HG03439 (cell line): ENCODE results near the gene MON1A.

ENCODE experiments used
- ATAC-seq: cut with Tn5 transposase; IDR thresholded peaks from one replicate; pipeline ENCODE4 v1.9.1; 2021; ENCODE audit warnings: mild to moderate bottlenecking, moderate library complexity; ENCODE audit not compliant: unreplicated experiment

Gene MON1A

GRCh38 chr3:49896345-49896744 lies 33.3 kb downstream of the MON1A start:
- ATAC-seq: no peak

- no peak for ATAC-seq
Measured at GRCh38 chr3:49895791-49896190, 33.8 kb downstream of the MON1A start.

- ATAC-seq: no peak
Measured at GRCh38 chr3:49889296-49889695, 40.3 kb downstream of the MON1A start.

- no peak for ATAC-seq
Measured at GRCh38 chr3:49886922-49887265, 42.7 kb downstream of the MON1A start.

- ATAC-seq: no peak
Measured at GRCh38 chr3:49883998-49884397, 45.6 kb downstream of the MON1A start.

- no peak for ATAC-seq
Measured at GRCh38 chr3:49882166-49882565, 47.4 kb downstream of the MON1A start.

- ATAC-seq: no peak
Measured at GRCh38 chr3:49880581-49881315, 48.9 kb downstream of the MON1A start.

- no peak for ATAC-seq
Measured at GRCh38 chr3:49879721-49880120, 49.9 kb downstream of the MON1A start.

- no peak for ATAC-seq
Measured at GRCh38 chr3:49878686-49879085, 50.9 kb downstream of the MON1A start.

- ATAC-seq: no peak
Measured at GRCh38 chr3:49877716-49878115, 51.9 kb downstream of the MON1A start.

GRCh38 chr3:49876567-49876966 lies 53.0 kb downstream of the MON1A start:
- ATAC-seq: no peak

- ATAC-seq: no peak
Measured at GRCh38 chr3:49873623-49874022, 56.0 kb downstream of the MON1A start.

- ATAC-seq: no peak
Measured at GRCh38 chr3:49872801-49873281, 56.8 kb downstream of the MON1A start.

- no peak for ATAC-seq
Measured at GRCh38 chr3:49871531-49872153, 58.0 kb downstream of the MON1A start.

GRCh38 chr3:49869525-49870126 lies 60.0 kb downstream of the MON1A start, which contains the start of gene CAMKV:
CAMKV (minus strand) TSS chr3:49869906; CDS start chr3:49862388, 7,518 bp downstream.
- no peak for ATAC-seq

GRCh38 chr3:49868862-49869466 lies 60.6 kb downstream of the MON1A start:
- ATAC-seq: no peak

- ATAC-seq: no peak
Measured at GRCh38 chr3:49867871-49868321, 61.7 kb downstream of the MON1A start.

- ATAC-seq: no peak
Measured at GRCh38 chr3:49867400-49867799, 62.2 kb downstream of the MON1A start.

- ATAC-seq: no peak
Measured at GRCh38 chr3:49865198-49865784, 64.3 kb downstream of the MON1A start.

GRCh38 chr3:49864505-49864904 lies 65.1 kb downstream of the MON1A start:
- no peak for ATAC-seq
